ENCODE results near the gene ZNF609. TPM values are rescaled to one million over a fixed set of nuclear protein-coding genes. Genes with fewer than 3 reads are reported as not detected.

Gene ZNF609
- total and polyA plus RNA-seq, 2 of the 13 experiments (the other 11 are each of a cell fraction or from before 2014, with no cell fraction given), result 8.9 to 9.9 TPM

- TF ChIP-seq, protein P1, sequence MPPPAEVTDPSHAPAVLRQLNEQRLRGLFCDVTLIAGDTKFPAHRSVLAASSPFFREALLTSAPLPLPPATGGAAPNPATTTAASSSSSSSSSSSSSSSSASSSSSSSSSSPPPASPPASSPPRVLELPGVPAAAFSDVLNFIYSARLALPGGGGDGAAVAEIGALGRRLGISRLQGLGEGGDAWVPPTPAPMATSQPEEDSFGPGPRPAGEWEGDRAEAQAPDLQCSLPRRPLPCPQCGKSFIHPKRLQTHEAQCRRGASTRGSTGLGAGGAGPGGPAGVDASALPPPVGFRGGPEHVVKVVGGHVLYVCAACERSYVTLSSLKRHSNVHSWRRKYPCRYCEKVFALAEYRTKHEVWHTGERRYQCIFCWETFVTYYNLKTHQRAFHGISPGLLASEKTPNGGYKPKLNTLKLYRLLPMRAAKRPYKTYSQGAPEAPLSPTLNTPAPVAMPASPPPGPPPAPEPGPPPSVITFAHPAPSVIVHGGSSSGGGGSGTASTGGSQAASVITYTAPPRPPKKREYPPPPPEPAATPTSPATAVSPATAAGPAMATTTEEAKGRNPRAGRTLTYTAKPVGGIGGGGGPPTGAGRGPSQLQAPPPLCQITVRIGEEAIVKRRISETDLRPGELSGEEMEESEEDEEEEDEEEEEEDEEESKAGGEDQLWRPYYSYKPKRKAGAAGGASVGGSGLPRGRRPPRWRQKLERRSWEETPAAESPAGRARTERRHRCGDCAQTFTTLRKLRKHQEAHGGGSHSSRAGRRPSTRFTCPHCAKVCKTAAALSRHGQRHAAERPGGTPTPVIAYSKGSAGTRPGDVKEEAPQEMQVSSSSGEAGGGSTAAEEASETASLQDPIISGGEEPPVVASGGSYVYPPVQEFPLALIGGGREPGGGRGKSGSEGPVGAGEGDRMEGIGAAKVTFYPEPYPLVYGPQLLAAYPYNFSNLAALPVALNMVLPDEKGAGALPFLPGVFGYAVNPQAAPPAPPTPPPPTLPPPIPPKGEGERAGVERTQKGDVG (CRISPR knock-in tag; IDR thresholded peaks at IDR 0.05; ENCODE audit: borderline replicate concordance), result no peak
- TF ChIP-seq ZNF30 (CRISPR knock-in tag; IDR thresholded peaks at IDR 0.05), result no peak
Observed at GRCh38 chr15:64519897-64520296, 59.5 kb downstream of the ZNF609 start (continued).

DNA sequence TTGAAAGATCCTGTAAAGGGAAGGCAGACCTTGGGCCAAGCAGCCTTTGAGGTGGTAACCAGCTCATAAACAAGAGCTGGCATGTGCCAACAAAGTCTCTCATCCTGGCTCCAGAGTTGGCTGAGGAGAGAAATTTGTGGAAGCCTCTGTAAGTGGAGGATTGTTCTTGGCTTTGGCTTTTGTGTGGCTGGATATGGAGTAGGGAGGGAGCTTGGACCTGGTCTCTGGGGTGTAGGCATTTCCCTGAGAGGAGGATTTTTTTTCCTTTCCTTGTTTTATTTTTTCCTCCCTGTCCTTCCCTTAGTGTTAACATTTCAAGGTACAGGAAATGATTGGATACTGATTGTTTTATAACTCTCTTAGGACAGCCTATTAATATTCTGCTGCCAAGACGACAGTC, 60.8 kb downstream of the ZNF609 start:
- intact Hi-C loops (cut with micrococcal nuclease; ENCODE audit: unreplicated experiment), result loop anchor here (2.0 kb wide), 1 partner anchor 304 kb away; no protein-coding TSS in a partner anchor
- Histone ChIP-seq H3K4me1 (ENCODE audit: insufficient read depth, low read length) (peaks cover 33% of the 10 kb centered on the region), H4K20me1 (ENCODE audit: insufficient read depth, low read length) (peaks cover 13% of the 10 kb centered on the region), H2AFZ (ENCODE audit: low read length) (no peak overlapping the region), H3K27me3 (ENCODE audit: control insufficient read depth in 1 of 2, insufficient read depth in 2 of 2, low read length in 2 of 2) (no peaks in the 10 kb centered on the region), H3K9ac (ENCODE audit: insufficient read depth, low read depth, low read length) (no peak overlapping the region), H3K9me3 (ENCODE audit: low read length) (no peaks in the 10 kb centered on the region), H3K36me3 (replicated peaks in 1 of 2; ENCODE audit: control insufficient read depth in 1 of 2, insufficient read depth in 2 of 2, low read length in 2 of 2) (peaks cover 0 to 5% of the 10 kb centered on the region in 2 experiments; a peak in 1 of 5 replicates), H3K79me2 (ENCODE audit: insufficient read depth, low read length) (peaks cover 63% of the 10 kb centered on the region), H3K4me3 (replicated peaks in 1 of 3; ENCODE audit: insufficient read depth in 1 of 3, low read depth in 2 of 3, low read length in 3 of 3) (no peak overlapping the region), H3K4me2 (ENCODE audit: low read depth, low read length) (no peak overlapping the region), H3K27ac (ENCODE audit: extremely low read length, insufficient read depth, low read length) (no peak overlapping the region)
- ATAC-seq (no peak; the same call in 2 of the 3 replicates), FAIRE-seq (no peak), DNase-seq (ENCODE audit: low spot score) (no peak)
- WGBS (ENCODE audit: low lambda C conversion rate), result 97% methylated on average over 1 of the region's 1 CpG
- TF ChIP-seq ZFX (CRISPR knock-in tag; IDR thresholded peaks at IDR 0.05; ENCODE audit: low read depth) (no peak), KAT8 (CRISPR knock-in tag; IDR thresholded peaks at IDR 0.05) (no peak), ZNF839 (CRISPR knock-in tag; IDR thresholded peaks at IDR 0.05; ENCODE audit: borderline replicate concordance) (no peak), HMG20A (CRISPR knock-in tag; IDR thresholded peaks at IDR 0.05; ENCODE audit: borderline replicate concordance) (no peak), THAP7 (CRISPR knock-in tag; IDR thresholded peaks at IDR 0.05) (no peak), REPIN1 (CRISPR knock-in tag; IDR thresholded peaks at IDR 0.05; ENCODE audit: borderline replicate concordance, low read depth) (no peak), ZSCAN29 (CRISPR knock-in tag; conservative IDR thresholded peaks at IDR 0.05) (no peak), ERF (CRISPR knock-in tag; IDR thresholded peaks at IDR 0.05) (no peak), ZNF510 (CRISPR knock-in tag; IDR thresholded peaks at IDR 0.05; ENCODE audit: low read depth) (no peak), ZNF138 (CRISPR knock-in tag; IDR thresholded peaks at IDR 0.05; ENCODE audit: low read depth) (no peak)
- no TSS peak for BruUV-seq (replicated peaks)
- POLR2A ChIA-PET, result no interaction called here
- in situ Hi-C loops (cut with HindIII; ENCODE audit: extremely low pct_ligation_motif_present, low pct_unique_long_range_greater_than_20kb), result no loop called here
- CTCF ChIA-PET (ENCODE audit: low intra/inter-chr PET ratio, low total read pairs), result no interaction called here
